ENCODE data around the gene FRMD3.

Gene FRMD3

DNA sequence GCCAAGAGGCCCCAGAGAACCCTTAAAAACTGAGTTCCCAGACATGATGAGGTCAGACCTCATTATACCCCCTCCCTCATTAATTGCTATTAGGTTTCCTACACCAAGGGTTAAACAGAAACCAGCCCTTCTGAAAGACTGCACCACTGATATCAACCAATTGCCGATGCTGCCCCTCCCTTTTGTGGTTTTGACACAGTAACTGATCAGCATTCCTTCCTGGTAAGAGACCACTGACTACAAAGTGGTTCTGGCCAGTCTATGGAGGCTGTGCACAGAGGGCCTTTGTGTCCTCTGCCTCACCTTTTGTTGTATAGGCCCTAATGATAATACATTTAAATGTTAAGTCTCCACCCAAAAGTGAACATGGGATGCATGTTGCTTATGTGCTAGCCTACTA is 201.5 kb downstream of the FRMD3 start:
- DNase-seq (ENCODE audit: low read depth) = no peak

DNA sequence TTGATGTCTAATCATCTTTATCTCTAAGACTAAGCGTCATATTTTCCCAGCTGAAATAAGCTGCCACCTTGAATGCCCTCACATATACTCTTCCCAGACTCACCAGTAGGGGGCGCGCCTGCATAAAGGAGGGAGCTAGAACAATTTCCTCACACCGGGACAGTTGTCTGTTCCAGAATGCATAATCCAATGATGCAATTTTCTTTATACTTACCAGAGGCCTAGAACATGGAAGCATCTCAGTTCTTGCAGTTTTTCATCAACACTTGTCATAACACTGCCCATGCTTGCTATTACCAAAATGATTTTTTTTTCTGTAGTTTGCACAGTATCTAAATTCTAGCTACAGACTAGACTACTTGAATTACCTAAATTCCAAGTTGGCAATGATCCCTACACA is 203.9 kb downstream of the FRMD3 start:
- peak; percentile 86 for DNase-seq (ENCODE audit: low read depth)

DNA sequence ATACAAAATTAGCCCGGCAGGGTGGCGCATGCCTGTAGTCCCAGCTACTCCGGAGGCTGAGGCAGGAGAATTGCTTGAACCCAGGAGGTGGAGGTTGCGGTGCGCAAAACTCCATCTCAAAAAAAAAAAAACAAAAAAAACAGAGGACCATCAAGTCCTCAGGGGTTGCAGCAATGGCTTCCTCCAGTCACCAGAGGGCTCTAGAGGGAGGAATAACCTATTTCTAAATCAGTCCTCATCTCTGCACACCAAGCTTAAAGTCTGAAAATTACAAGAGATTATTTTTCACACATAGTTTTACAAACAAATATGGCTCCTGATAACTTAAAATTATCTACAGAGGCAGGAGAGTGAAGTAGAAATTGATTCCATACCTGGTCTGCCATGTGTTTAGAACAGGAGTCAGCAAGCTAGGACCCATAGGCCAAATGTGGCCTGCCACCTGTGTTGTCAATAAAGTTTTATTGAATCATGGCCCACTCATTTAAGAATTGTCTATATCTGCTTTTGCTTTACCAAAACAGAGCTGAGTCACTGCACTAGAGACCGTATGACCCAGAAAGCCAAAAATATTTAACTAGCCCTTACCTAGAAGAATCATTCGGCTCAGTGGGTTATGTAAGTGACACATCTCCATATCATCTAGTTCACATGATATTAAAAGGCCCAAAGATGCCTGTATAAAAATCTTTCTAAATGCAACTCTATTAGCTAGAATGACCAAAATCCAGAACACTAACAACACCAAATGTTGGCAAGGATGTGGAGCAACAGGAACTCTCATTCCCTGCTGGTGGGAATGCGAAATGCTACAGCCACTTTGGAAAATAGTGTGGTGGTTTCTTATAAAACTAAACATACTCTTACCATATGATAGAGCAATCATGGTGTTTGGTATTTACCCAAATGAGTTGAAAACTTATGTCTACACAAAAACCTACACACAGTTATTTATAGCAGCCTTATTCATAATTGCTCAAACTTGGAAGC is 207.7 kb downstream of the FRMD3 start:
- no peak for DNase-seq (ENCODE audit: low read depth)

DNA sequence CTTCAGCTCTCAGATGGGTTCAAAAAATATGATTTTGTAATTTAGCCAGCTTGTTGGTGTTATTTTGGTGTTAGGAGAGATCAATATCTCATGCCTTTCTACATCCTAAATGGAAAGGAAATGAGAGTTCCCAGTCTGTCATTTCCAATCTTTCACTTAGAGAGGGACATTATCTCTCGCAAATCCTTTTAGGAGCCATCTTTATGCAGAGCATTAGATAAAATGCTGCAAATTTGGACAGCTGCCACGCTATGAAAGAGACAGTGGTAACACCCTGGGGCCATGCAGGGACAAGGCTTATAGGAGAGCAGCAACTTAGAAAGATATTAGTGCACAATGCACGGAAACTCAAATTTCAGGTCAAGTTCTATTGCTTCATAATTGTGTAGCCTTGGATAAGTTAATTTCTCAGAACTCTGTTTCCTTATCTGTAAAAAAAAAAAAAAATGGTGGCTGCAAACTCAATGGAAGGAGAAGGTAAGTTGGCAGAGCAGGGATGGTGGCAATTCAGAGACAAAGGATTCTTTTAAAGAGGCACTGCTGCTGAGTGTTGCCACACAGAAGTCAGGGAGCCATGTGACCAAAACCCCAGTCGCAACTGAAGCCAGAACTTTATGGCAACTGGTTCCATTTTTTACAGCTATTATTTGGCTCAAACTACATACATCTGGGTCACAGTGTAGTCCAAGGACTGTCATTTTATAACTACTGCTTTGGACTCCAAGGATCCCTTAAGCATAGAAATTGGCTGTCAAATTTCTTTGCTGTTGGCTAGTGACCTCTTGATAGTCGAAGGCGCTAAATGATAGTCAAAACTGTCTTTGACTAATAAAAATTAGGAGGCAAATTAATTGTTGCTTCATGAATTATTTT is 210.2 kb downstream of the FRMD3 start:
- DNase-seq (ENCODE audit: low read depth) = peak; percentile 39

DNA sequence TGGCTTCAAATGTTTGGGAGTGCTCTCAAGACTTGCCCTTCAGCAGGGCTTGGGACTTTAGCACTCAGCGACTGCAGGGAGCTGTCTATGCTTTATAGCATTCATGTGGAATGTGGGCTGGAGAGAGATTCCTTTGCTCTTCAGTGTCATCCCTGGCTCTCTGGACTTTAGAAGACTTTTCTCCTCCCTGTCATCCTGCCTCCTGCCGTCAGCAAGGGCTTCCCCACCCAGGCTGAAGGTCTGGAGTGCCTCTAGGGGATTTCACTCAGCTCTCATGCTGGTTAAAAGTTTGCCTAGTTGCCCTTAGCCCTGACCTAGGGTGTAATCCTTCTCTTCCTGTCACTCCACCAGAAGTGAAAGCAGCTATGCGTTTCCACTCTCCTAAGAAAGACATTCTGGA is 210.9 kb downstream of the FRMD3 start:
- peak; percentile 87 for DNase-seq (ENCODE audit: low read depth)

DNA sequence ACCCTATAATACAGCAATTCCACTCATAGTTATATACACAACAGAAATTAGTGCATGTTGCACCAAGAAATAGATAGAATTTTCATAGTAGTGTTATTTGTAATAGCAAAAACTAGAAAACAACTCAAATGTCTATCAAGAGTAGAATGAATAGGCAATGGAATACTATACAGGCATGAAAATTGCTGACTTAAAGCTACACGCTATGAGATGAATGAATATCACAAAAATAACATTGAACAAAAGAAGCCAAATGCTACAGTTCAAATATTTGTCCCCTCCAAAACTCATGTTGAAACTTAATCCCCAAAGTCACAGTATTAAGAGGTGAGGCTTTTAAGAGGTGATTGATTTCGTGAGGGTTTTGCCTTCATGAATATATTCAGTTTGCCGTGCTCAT is 215.1 kb downstream of the FRMD3 start:
- DNase-seq (ENCODE audit: low read depth) = no peak

DNA sequence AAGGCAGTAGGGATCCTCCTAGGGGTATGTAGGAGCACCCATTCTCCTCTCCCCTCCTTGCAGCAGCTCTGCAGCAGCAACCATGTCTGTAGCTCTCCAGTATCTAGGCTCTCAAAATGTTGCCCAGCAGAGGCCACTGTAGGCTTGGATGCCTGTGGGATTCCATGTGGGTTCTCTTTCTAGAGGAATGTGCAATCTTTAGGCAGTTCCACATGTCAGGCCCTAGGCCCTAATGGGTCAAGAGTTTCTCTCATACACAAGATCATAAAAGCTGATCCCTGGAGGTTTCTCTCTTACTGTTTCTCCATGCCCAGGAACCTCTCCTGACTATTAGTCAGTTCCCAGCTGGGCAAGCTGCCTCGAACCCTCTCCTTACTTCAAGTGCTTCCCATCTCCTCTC is 215.8 kb downstream of the FRMD3 start:
- DNase-seq (ENCODE audit: low read depth) = peak; percentile 62

DNA sequence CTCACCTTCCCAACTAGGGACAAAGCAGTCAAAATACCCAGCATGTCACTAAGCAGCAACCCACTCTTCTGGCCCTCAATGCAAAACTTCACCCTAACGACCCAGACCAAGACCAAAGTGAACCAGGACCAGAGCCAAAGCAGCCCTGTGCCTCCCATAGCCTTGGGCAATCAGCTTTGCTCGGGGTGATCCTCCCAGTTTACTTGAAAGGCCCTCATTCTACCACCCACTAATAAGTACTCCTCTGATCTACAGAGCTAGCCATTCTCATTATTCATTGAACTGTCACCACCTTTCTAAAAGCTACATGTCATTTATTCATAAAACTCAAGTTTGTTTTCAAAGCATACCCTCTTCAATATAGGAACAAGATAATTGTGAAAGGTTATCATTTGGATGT is 221.0 kb downstream of the FRMD3 start:
- DNase-seq (ENCODE audit: low read depth) = no peak

DNA sequence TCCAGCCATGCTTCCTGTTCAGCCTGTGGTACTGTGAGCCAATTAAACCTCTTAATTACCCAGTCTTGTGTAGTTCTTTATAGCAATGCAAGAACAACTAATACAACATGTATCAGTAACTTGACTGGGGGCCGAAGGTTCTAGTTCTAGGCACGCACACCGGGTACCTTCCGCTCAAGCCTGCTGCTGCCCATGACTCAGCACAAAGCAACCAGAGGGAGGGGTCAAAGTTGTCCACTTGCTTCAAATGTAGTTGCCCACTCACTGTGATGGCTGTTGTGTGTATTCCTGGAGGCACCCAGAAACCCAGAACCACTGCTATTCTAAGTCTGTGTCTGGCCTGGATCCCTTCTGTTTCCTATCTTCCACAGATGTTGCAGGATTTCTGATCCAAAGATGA is 222.6 kb downstream of the FRMD3 start:
- no peak for DNase-seq (ENCODE audit: low read depth)

DNA sequence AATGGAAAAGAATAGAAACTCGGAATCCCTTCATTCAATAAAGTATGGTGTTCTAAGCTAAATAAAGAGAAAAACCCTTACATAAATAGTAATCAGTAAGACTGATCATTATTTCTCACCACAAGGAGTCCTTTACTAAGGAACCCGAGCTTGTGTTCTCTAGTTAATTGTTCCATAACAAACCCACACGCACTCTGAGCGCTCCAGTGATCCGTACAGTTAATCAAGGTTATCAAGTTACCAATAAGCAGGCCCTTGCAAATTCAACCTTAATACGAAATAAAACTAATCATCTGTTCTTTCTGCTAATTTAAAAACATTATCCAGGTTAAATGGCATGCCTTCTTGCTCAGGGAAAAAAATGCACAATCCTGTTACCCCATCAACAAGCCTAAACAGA is 224.4 kb downstream of the FRMD3 start:
- no peak for DNase-seq (ENCODE audit: low read depth)

DNA sequence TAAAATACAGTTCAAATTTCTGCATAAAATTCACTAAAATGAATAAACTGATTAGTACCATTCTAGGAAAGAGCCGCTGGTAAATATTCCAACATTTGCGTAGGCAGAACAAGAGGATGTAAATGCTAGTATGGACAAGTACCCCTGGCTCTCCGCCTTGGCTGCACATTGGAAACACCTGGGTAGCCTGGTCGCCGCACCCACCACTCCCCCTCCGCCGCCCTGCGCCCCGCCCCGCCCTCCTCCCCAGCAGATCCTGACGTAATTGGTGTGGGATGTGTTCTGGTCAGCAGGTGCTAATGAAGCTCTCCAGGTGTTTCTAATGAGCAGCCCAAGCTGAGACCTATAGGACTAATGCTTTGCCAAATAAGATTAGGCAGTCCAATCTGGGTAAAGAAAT is 225.7 kb downstream of the FRMD3 start:
- no peak for DNase-seq (ENCODE audit: low read depth)

DNA sequence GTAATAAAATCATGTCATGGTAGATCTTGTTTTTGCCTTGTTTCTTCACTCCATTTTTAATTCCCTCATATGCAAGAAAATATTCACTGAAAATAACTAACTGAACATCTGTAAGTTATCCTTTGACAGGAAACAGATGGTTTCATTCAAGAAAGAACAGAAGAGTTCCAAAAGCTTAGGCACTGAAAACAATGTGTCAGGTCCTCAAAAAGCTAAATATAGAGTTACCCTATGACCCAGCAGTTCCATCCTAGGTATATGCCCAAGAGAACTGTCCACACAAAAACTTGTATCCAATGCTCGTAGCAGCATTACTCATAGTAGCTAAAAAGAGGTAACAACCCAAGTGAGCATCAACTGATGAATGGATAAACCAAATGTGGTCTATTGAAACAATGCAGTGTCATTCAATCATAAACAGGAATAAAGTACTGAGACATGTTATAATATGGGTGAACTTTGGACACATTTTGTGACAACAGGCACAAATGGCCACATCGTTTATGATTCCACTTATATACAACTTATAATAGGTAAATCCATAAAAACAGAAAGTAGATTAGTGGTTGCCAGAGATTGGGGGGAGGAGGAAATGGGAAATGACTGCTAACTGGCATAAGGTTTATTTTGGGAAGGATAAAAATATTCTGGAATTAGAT is 231.0 kb downstream of the FRMD3 start:
- no peak for DNase-seq (ENCODE audit: low read depth)

DNA sequence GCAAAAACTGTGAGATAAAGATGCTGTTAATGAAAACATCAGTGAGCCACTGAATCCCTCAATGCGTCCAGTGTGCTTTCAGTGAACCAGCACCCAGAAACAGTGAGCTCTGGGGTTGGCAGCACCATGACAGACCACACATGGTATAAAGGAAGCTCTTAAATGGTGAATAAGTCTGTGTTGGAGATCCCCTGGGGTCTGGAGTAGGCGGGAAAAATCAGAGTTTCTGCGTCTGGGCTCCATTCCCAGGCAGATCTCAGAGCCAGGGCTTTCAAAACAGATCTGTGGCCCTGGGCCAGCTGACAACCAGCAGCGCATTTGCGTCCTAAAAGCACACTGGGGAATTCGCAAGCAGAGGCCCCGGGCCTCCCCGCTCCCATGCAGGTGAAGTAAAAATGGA is 233.5 kb downstream of the FRMD3 start:
- peak; percentile 78 for DNase-seq (ENCODE audit: low read depth)

DNA sequence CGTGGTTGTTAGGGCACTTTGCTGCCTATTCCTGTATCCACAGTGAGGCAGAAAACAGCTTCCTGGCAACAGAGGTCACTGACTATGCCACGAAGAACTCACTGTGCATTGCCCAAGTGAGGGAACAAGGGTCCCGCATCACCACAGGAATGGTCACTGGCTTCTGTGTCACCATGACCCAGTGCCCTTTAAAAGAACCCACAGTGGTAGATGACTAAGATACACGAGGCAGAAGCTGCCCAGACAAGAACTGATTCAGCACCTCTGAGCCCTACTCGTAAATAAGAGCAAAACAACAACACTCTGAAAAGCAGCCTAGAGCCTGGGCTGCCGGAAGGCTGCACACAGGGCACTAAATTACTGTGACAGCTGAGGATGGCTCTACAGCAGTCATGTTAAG is 238.6 kb downstream of the FRMD3 start:
- DNase-seq (ENCODE audit: low read depth) = peak; percentile 79

DNA sequence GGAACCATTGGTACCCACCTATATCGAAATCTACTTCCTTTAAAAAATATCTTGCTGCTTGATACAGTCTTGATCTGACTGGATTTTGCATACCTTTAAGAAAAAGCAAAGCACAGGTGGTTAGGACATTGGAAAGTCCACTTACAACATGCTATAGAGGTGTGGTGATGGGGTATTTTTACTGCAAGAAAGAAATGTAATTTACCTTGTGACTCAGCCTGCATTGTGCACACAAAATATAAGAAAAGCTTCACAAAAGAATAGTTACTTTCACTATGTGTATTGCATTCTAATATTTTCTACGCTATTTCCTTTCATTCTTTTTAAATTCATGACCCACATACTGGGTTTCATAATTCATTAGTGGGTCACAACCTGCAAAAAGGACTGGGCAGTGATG is 239.1 kb downstream of the FRMD3 start:
- no peak for DNase-seq (ENCODE audit: low read depth)

DNA sequence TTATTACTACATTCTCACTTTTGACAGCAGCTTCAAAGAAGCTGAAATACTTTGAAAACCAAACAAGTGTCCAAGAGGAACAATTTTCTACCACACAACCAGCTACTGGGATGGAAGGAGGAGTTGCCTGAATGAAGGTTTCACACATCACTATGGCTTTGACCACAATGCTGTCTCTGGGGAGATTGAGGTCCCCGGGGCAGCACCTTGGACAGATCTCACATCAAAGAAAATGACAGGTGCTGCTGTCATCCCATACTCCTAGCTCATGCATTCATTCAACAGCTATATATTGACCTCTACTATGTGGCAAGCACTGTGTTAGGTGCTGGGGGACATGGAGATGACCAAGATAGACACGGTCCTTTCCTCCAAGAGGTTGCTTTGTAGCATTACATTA is 242.1 kb downstream of the FRMD3 start:
- DNase-seq (ENCODE audit: low read depth) = no peak

DNA sequence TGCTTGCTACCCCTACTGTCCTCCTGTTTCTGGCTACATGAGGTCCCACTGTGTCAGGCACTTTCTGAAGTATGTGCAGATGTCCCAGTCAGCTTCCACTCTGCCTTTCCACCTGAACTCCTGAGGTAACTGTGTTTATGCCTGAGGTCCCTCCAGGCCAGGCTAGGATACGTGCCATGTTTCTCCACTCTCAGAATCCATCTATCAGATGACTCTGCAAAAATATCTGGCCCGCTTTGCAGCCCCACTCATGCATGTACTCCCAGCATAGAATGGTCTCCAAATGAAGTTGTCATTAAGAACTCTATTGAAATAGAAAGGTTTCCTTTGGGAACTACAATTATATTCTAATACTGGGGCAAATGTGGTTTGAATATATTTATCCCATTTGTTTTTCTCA is 243.4 kb downstream of the FRMD3 start:
- no peak for DNase-seq (ENCODE audit: low read depth)

DNA sequence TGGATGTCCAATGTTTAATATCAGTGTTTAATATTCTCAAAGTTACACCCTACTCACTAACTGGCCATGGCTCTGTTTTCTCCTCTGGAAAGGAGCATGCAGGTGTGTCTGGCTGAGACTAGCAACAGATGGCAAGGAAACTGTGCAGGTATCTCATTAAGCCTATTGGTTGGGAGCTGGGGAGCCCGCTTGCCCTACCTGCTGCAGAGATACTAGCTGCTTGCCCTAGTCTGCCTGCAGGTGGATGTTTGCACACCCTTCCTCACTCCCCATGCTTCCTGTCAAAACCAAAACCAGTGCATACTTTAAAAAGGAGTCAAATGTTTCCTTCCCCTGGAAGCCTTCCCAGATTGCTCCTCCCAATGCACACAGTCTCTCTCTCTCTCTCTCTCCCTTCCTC is 247.0 kb downstream of the FRMD3 start:
- no peak for DNase-seq (ENCODE audit: low read depth)

DNA sequence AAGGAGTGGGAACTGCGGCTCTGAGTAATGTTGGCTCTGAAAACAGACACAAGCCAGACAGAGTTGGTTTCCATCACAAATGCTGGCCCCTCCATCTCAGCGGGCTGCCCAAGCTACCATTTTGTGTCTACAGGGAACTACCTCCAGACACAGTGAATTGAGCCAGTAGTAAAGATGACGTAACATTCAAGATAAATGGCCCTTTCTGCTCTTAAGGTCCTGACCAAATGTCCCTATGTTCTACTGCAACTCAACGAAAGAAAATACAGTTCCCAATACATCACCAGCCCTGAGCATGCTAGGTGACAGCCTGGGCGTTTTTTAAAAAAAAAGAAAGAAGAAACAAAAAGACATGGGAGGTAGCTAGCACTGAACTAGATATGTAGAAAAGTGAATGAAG is 247.5 kb downstream of the FRMD3 start:
- no peak for DNase-seq (ENCODE audit: low read depth)

DNA sequence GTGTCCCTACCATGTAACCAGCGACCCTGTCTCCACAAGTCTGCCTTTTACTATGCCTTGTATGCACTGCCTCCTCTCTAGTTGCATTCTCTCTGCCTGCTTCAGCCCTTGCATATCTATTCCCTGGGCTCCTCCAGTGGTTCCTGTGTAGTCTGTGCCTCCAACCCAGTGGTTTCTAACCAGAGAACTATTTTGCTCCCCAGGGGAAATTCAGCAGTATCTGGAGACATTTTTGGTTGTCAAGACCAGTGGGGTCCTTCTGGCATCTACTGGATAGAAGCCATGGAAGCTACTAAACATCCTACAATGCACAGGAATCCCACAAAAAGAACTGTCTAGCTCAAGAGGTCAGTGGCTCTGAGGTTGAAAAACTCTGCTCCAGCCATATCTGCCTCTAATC is 251.2 kb downstream of the FRMD3 start:
- peak; percentile 48 for DNase-seq (ENCODE audit: low read depth)

DNA sequence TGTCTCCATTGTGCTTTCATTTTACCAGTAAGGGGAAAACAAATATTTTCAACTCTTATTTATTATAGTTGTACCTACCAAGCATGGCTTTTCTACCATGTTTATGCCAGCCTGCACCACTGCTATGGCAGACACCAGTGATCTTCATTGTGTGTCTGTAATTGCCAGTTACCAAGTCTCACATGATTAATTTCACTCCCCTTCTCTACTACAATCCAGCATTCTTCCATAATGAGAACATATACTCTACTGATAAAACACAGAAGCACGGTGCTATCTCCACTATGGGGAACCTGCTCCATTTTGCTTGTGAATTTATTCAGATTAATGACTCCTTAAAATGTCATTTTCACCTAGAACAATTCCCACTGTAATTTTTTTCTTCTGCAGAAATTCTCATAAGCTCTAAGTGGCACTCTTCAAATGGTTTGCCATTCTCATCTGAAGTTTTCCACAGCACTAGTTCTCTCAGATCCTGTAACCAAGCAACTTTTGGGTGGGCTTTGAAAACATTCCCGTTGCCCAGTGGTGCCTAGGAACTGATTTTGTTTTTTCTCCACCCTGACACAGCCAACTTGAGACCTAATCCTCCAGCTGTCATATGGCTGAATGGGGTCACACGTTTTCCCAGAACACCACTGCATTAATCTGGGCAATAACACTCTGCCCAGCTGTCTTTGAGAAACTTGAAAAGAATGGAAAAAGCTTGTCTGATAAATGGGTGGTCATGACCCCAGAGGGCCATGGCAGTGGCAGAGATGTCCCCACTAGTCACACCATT is 252.6 kb downstream of the FRMD3 start:
- DNase-seq (ENCODE audit: low read depth) = no peak

DNA sequence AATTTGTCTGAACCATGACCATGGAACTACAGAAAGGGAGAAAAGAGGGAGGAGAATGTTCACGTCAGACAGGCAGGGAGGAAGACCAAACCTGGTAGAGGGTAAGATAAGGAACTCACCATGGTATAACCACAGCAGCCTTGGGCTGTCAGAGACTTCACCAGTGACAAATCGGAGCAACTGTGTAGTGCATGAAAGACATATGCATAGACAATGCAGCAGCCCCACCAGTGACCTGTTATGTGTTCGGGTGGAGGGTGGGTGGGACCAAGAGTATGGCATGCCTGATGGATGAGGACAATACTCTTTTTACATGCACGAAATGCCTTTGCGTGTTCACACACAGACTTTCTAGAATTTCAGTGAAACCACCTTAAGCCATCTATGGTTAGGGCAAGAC is 253.5 kb downstream of the FRMD3 start:
- no peak for DNase-seq (ENCODE audit: low read depth)

All from EH (cell line).